Thymus (tissue), 11 donors: Measurements from ENCODE around the gene P2RX2. TPM values are rescaled to one million over a fixed set of nuclear protein-coding genes. Genes with fewer than 3 reads are reported as not detected.

Source experiments
- DNase-seq, 9 donors: peaks; one replicate each; pipeline ENCODE4 v3.0.0-alpha.2; 2013; ENCODE audit warnings: low spot score in 9 of 9, low read depth in 6 of 9, missing footprints in 1 of 9
- H3K27ac ChIP-seq, 2 donors: one replicate each; pipeline ENCODE4 v1.5.1; 2013; ENCODE audit warnings: control low read depth in 1 of 2, low read depth in 1 of 2, low read length in 1 of 2, mild to moderate bottlenecking in 1 of 2, moderate library complexity in 1 of 2
- H3K27me3 ChIP-seq, 2 donors: one replicate each; pipeline ENCODE4 v1.5.1; 2013; ENCODE audit warnings: low read length in 1 of 2; ENCODE audit not compliant: control insufficient read depth in 2 of 2, insufficient read depth in 1 of 2
- H3K36me3 ChIP-seq, 2 donors: one replicate each; pipeline ENCODE4 v1.5.1; 2013; ENCODE audit warnings: low read length in 1 of 2, mild to moderate bottlenecking in 1 of 2, moderate library complexity in 1 of 2; ENCODE audit not compliant: control insufficient read depth in 2 of 2, insufficient read depth in 2 of 2
- H3K4me1 ChIP-seq, 2 donors: one replicate each; pipeline ENCODE4 v1.5.1; 2013; ENCODE audit warnings: low read length in 2 of 2; ENCODE audit not compliant: control insufficient read depth in 2 of 2, insufficient read depth in 2 of 2
- H3K4me3 ChIP-seq, 2 donors: one replicate each; pipeline ENCODE4 v1.5.1; 2013; ENCODE audit warnings: low read length in 2 of 2, control low read depth in 1 of 2, mild to moderate bottlenecking in 1 of 2
- H3K9me3 ChIP-seq, 2 donors: one replicate each; pipeline ENCODE4 v1.5.1; 2013; ENCODE audit warnings: low read length in 1 of 2, mild to moderate bottlenecking in 1 of 2; ENCODE audit not compliant: control insufficient read depth in 2 of 2, insufficient read depth in 1 of 2
- WGBS: extraction: QIAGEN DNeasy Blood & Tissue Kit; methylation state at CpG from one replicate; pipeline ENCODE4 v1.1.7; 2013; 5-methylcytosine and 5-hydroxymethylcytosine counted together
- polyA plus RNA-seq: library from polyadenylated mRNA; stranded (reverse); fragments of 200-250 nt; gene quantifications from one replicate; pipeline ENCODE4 v1.2.3, GENCODE V29; 2013
- total RNA-seq: library from RNA; stranded (reverse); fragments of 120-200 nt; gene quantifications from one replicate; pipeline ENCODE4 v1.2.4, GENCODE V29; 2013
- donor health status: healthy.

P2RX2 gene
- total and polyA plus RNA-seq, 2 donors = 0.66 to 2.5 TPM

DNA sequence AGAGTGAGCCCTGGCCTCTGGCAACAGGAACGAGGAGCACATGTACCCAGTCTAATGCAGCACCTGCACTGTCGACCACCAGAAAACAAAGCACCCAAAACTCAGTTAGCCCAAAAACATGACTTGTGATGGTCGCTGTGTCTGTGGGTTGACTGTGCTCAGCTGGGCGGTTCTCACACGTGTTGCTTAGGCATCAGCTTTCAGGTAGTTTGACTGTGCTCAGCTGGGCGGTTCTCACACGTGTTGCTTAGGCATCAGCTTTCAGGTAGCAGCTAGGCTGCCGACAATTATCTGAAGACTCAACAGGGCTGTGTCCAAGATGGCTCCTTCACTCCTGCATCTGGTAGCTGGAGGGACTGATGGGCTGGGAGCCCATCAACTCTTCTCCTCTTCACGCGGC, 7.0 kb upstream of the P2RX2 start:
- peaks cover 12 to 66% of the 10 kb centered on the region in 2 donors for H3K27me3 ChIP-seq
- WGBS = 97% methylated on average over 10 of the region's 10 CpGs
- H3K27ac ChIP-seq = no peak overlapping the region
- DNase-seq = no peak
- peaks cover 4 to 32% of the 10 kb centered on the region in 2 donors for H3K9me3 ChIP-seq
- H3K4me1 ChIP-seq = no peaks in the 10 kb centered on the region
- no peak overlapping the region for H3K4me3 ChIP-seq
- H3K36me3 ChIP-seq = no peaks in the 10 kb centered on the region

DNA sequence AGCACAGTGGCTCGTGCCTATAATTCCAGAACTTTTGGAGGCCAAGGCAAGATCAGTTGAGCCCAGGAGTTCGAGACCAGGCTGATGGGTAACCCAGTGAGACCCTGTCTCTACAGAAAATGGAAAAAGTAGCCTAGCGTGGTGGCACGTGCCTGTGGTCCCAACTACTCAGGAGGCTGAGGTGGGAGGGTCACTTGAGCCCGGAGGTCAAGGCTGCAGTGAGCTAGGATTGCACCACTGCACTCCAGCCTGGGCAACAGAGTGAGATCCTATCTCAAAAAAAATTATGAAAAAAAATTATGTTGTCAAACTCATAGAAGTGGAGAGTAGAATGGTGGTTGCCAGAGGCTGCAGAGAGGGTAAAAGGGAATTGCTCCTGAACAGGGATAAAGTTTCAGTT, 4.5 kb upstream of the P2RX2 start:
- no peaks in the 10 kb centered on the region for H3K36me3 ChIP-seq
- 94% methylated on average over 5 of the region's 5 CpGs for WGBS
- H3K4me1 ChIP-seq = no peaks in the 10 kb centered on the region
- no peak for DNase-seq
- peaks cover 29 to 67% of the 10 kb centered on the region in 2 donors for H3K27me3 ChIP-seq
- H3K4me3 ChIP-seq = no peak overlapping the region
- H3K9me3 ChIP-seq = peaks cover 18 to 49% of the 10 kb centered on the region in 2 donors
- no peak overlapping the region for H3K27ac ChIP-seq

DNA sequence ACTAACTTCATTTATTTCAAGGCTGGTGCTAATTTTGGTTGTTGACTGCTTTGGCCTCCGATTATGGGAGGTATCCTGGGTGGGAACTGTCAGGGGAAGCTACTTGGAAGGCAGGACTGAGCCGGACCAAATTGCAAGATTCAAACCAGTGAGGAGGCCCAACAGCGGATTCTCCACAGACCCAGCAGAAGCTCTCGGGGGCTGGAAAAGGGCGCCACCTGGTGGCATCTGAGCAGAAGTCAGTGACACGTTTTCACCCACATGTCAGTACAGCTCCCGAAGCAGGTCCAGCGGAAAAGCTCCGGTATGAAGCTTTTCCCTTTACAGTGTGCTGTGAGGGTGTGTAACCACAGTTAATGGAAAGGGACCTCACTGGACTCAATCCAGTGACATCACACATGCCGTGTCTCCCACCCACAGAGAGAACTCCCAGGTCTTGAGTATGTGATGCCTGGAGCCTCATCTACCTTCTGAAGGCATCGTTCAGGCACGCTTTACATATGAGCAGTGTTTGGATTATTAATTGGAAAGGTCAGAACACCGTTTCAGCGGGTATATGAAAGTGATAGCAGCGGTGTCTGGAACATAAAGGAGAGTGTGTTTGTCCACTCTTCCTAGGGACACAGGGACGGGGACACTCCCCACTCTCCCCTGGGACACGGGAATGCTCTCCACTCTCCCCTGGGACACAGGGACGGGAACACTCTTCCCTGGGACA, 3.6 kb upstream of the P2RX2 start:
- 33% methylated on average over 18 of the region's 18 CpGs for WGBS
- peaks cover 35 to 66% of the 10 kb centered on the region in 2 donors for H3K27me3 ChIP-seq
- no peak overlapping the region for H3K27ac ChIP-seq
- H3K4me1 ChIP-seq = no peaks in the 10 kb centered on the region
- DNase-seq = peak in 8 of 9 donors; percentile 58 to 85 (median 72)
- H3K4me3 ChIP-seq = no peak overlapping the region
- no peaks in the 10 kb centered on the region for H3K36me3 ChIP-seq
- peaks cover 18 to 50% of the 10 kb centered on the region in 2 donors for H3K9me3 ChIP-seq

DNA sequence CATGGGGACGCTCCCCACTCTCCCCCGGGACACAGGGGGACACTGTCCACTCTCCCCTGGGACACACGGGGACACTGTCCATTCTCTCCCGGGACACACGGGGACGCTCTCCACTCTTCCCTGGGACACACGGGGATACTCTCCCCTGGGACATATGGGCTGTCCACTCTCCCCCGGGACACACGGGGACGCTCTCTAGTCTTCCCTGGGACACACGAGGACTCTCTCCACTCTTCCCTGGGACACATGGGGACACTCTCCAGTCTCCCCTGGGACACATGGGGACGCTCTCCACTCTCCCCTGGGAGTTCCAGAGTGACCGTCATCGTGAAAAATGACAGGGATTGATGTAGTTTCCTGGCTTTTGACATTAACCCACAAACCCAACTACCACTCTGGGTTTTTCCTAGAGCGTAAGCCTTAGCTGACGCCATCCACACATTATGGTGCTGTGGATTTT, 3.0 kb upstream of the P2RX2 start:
- Histone ChIP-seq H3K27me3 (peaks cover 37 to 66% of the 10 kb centered on the region in 2 donors), H3K4me1 (no peaks in the 10 kb centered on the region)
- 84% methylated on average over 16 of the region's 16 CpGs for WGBS

DNA sequence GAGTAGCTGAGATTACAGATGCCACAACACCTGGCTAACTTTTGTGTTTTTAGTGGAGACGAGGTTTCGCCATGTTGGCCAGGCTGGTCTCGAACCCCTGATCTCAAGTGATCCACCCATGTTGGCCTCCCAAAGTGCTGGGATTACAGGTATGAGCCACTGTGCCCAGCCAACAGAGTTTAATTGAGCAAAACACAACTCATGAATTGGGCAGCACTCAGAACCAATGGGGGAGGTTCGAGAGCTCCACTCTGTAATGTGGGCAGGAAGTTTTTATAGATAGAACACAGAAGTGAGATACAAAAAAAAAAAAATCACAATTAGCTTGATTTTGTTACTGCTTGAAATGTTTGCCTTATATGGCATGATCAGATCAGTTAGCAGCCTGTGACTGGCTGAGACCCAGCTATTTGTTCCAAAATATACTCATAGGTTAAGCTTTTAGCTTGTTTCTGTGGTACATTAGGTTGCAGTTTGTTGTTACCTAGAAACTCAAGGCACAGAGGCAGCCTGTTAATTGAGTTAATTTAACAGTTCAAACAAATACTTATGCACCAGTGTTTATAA, 1.4 kb upstream of the P2RX2 start:
- Histone ChIP-seq H3K27me3 (peaks cover 37 to 63% of the 10 kb centered on the region in 2 donors), H3K36me3 (no peaks in the 10 kb centered on the region), H3K4me1 (no peaks in the 10 kb centered on the region), H3K4me3 (no peak overlapping the region), H3K9me3 (peaks cover 16 to 39% of the 10 kb centered on the region in 2 donors), H3K27ac (no peak overlapping the region)
- 96% methylated on average over 4 of the region's 4 CpGs for WGBS
- DNase-seq = no peak

More for the DNA sequence above, 3.0 kb upstream of the P2RX2 start:
- Histone ChIP-seq H3K27ac (no peak overlapping the region), H3K36me3 (no peaks in the 10 kb centered on the region), H3K9me3 (peaks cover 18 to 53% of the 10 kb centered on the region in 2 donors), H3K4me3 (no peak overlapping the region)
- no peak for DNase-seq

DNA sequence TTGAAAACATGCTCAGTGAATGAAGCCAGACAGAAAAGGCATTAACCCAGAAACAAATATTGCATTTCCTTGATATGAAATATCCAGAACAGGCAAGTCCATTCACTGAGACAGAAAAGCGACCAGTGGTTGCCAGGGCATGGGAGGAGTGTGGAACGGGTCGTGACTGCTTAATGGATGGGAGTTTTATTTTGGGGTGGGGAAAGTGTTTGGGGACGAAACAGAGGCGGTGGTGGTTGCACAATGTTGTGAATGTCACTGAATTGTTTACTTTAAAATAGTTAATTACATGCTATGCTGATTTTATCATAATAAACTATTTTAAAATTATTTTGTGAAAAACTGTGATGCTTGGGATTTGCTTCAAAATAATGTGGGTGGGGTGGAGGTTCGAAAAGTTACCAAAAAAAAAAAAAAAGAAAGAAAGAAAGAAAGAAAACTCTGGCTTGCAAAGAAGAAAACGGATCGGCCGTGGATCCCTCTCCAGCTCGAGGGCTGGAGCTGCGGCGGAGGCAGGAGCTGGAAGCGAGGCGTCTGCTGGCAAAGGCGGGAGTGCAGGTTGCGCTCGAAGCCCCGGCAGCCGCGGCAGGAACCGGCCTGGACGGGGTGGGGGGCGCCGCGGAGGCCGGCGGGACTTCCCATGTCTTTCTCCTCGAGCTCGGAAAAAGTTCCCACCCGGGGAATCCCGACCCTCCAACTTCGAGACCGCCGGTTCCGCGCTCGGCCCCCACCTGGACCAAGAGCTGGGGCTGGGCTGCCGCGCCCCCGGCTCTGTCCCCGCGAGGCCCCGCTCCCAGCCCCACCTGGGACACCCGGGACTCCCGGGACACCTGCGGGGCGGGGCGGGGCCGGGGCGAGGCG, 524 bp upstream of the P2RX2 start:
- H3K9me3 ChIP-seq = peaks cover 16 to 39% of the 10 kb centered on the region in 2 donors
- H3K36me3 ChIP-seq = no peaks in the 10 kb centered on the region
- no peak overlapping the region for H3K27ac ChIP-seq
- peak overlapping the region in 1 of 2 donors; percentile 17 for H3K4me3 ChIP-seq
- peaks cover 37 to 61% of the 10 kb centered on the region in 2 donors for H3K27me3 ChIP-seq
- peaks cover 0 to 2% of the 10 kb centered on the region in 2 donors for H3K4me1 ChIP-seq
- DNase-seq = no peak
- 14% methylated on average over 51 of the region's 51 CpGs for WGBS

DNA sequence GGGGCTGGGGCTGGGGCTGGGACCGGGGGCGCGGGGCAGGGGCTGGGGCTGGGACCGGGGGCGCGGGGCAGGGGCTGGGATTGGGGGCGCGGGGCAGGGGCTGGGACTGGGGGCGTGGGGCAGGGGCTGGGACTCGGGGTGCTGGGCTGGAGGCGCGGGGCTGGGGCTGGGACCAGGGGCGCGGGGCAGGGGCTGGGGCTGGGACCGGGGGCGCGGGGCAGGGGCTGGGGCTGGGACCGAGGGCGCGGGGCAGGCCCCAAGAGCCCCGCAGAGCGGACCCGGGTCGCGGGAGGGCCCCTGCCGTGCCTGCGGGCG, 452 bp downstream of the P2RX2 start:
- H3K4me3 ChIP-seq = no peak overlapping the region
- DNase-seq = no peak
- peaks cover 37 to 61% of the 10 kb centered on the region in 2 donors for H3K27me3 ChIP-seq
- H3K9me3 ChIP-seq = peaks cover 16 to 39% of the 10 kb centered on the region in 2 donors
- WGBS = 12% methylated on average over 27 of the region's 28 CpGs
- H3K27ac ChIP-seq = no peak overlapping the region
- peaks cover 6 to 7% of the 10 kb centered on the region in 2 donors for H3K36me3 ChIP-seq
- peaks cover 0 to 3% of the 10 kb centered on the region in 2 donors for H3K4me1 ChIP-seq

DNA sequence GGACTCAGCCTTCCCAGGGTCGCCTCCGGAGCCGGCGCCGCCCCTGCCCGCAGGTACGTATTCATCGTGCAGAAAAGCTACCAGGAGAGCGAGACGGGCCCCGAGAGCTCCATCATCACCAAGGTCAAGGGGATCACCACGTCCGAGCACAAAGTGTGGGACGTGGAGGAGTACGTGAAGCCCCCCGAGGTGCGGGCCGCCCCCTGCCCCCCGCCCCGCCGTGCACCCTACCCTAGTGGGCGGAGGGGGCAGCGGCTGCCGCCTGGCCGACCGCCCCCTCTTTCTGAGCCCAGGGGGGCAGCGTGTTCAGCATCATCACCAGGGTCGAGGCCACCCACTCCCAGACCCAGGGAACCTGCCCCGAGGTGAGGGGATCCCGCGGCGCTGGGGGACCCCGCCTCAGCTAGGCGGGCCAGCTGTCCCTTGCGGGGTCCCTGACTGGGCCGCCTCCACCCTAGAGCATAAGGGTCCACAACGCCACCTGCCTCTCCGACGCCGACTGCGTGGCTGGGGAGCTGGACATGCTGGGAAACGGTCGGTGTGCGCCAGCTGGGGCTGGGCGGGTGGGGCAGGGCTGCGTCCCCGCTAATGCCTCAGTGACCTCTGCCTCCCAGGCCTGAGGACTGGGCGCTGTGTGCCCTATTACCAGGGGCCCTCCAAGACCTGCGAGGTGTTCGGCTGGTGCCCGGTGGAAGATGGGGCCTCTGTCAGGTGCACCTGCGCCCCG, 973 bp downstream of the P2RX2 start:
- no peak overlapping the region for H3K27ac ChIP-seq
- peaks cover 0 to 3% of the 10 kb centered on the region in 2 donors for H3K4me1 ChIP-seq
- peaks cover 37 to 61% of the 10 kb centered on the region in 2 donors for H3K27me3 ChIP-seq
- WGBS = 27% methylated on average over 53 of the region's 53 CpGs
- no peak overlapping the region for H3K4me3 ChIP-seq
- peaks cover 11 to 12% of the 10 kb centered on the region in 2 donors for H3K36me3 ChIP-seq
- no peak for DNase-seq
- peaks cover 16 to 39% of the 10 kb centered on the region in 2 donors for H3K9me3 ChIP-seq
